GM23338 (cell line): Measurements from ENCODE around the gene SDHAF3. TPM values are rescaled to one million over a fixed set of nuclear protein-coding genes. Genes with fewer than 3 reads are reported as not detected.

Experiments
- ATAC-seq: fragments of 200-7000 bp; cut with Tn5 transposase; 3 replicates; pipeline ENCODE4 v1.9.1; 2020
- DNase-seq: peaks from one replicate; pipeline ENCODE4 v3.0.0-alpha.2; 2015; ENCODE audit warnings: low spot score
- H2AFZ ChIP-seq: fragments of 200-600 bp; sonication (generic); 2 replicates; pipeline ENCODE4 v1.8.0; 2016; ENCODE audit warnings: antibody characterized with exemption, mild to moderate bottlenecking, moderate library complexity
- H3F3A ChIP-seq: fragments of 200-600 bp; sonication (generic); replicated peaks from 2 replicates; pipeline ENCODE4 v1.8.0; 2017; ENCODE audit warnings: antibody characterized with exemption, mixed run types, low read depth
- H3K27ac ChIP-seq: fragments of 200-600 bp; sonication (generic); 2 replicates; pipeline ENCODE4 v1.6.1; 2016; ENCODE audit warnings: low read depth
- H3K27me3 ChIP-seq: fragments of 200-600 bp; sonication (generic); 2 replicates; pipeline ENCODE4 v1.8.0; 2016; ENCODE audit warnings: mild to moderate bottlenecking, mixed run types, moderate library complexity; ENCODE audit not compliant: insufficient read depth
- H3K36me3 ChIP-seq: fragments of 200-600 bp; sonication (generic); 2 replicates; pipeline ENCODE4 v1.8.0; 2016; ENCODE audit warnings: mild to moderate bottlenecking; ENCODE audit not compliant: insufficient read depth
- H3K4me1 ChIP-seq: fragments of 200-600 bp; sonication (generic); 2 replicates; pipeline ENCODE4 v1.8.0; 2016; ENCODE audit warnings: mild to moderate bottlenecking, moderate library complexity; ENCODE audit not compliant: insufficient read depth
- H3K4me2 ChIP-seq: fragments of 200-600 bp; sonication (generic); 2 replicates; pipeline ENCODE4 v1.7.1; 2017; ENCODE audit warnings: mixed run types
- H3K4me3 ChIP-seq: fragments of 200-600 bp; sonication (generic); 2 replicates; pipeline ENCODE4 v1.6.1; 2016; ENCODE audit warnings: mixed run types
- H3K79me2 ChIP-seq: fragments of 200-600 bp; sonication (generic); replicated peaks from 2 replicates; pipeline ENCODE4 v1.8.0; 2017; ENCODE audit warnings: mild to moderate bottlenecking; ENCODE audit not compliant: insufficient read depth
- H3K9me2 ChIP-seq: fragments of 200-600 bp; sonication (generic); 2 replicates; pipeline ENCODE4 v1.8.0; 2017; ENCODE audit not compliant: insufficient read depth
- H4K20me1 ChIP-seq: fragments of 200-600 bp; sonication (generic); replicated peaks from 2 replicates; pipeline ENCODE4 v1.8.0; 2017; ENCODE audit warnings: mild to moderate bottlenecking; ENCODE audit not compliant: insufficient read depth
- H3K27ac Mint-ChIP-seq: 2 replicates; pipeline ENCODE4 v1.8.0; 2020; ENCODE audit warnings: inconsistent platforms, mild to moderate bottlenecking, moderate library complexity, mixed read lengths
- H3K27me3 Mint-ChIP-seq: 3 replicates; pipeline ENCODE4 v1.8.0; 2022; ENCODE audit warnings: low read depth, mild to moderate bottlenecking, moderate library complexity, mixed read lengths, inconsistent platforms; ENCODE audit not compliant: insufficient read depth, poor library complexity
- H3K36me3 Mint-ChIP-seq: 3 replicates; pipeline ENCODE4 v1.8.0; 2021; ENCODE audit warnings: low read depth, mild to moderate bottlenecking, inconsistent platforms, moderate library complexity, mixed read lengths
- H3K4me1 Mint-ChIP-seq: 3 replicates; pipeline ENCODE4 v1.8.0; 2020; ENCODE audit warnings: mild to moderate bottlenecking, inconsistent platforms, mixed read lengths
- H3K4me3 Mint-ChIP-seq: 3 replicates; pipeline ENCODE4 v1.8.0; 2021; ENCODE audit warnings: moderate library complexity, mild to moderate bottlenecking, inconsistent platforms, mixed read lengths
- H3K9me3 Mint-ChIP-seq: 3 replicates; pipeline ENCODE4 v1.8.0; 2020; ENCODE audit warnings: moderate library complexity, mild to moderate bottlenecking, inconsistent platforms, mixed read lengths
- ETS1 ChIP-seq: IDR thresholded peaks from 2 replicates; pipeline ENCODE4 v1.6.1; 2016; ENCODE audit warnings: antibody characterized with exemption
- EZH2 ChIP-seq: fragments of 200-600 bp; sonication (generic); IDR thresholded peaks from one replicate; pipeline ENCODE4 v1.8.0; 2017; ENCODE audit warnings: antibody characterized with exemption, mild to moderate bottlenecking, low read depth; ENCODE audit not compliant: unreplicated experiment
- POLR2AphosphoS5 ChIP-seq: IDR thresholded peaks from 2 replicates; pipeline ENCODE4 v1.6.1; 2016; ENCODE audit warnings: antibody characterized with exemption, low read depth
- ZNF331 ChIP-seq: fragments of 250-450 bp; sonication (Bioruptor Pico); IDR thresholded peaks from 2 replicates; pipeline ENCODE4 v1.5.0; 2020; ENCODE audit warnings: low read depth, mild to moderate bottlenecking, moderate library complexity
- ZNF462 ChIP-seq: fragments of 250-450 bp; sonication (Bioruptor Pico); IDR thresholded peaks from 2 replicates; pipeline ENCODE4 v1.5.0; 2020; ENCODE audit warnings: mild to moderate bottlenecking, moderate library complexity
- polyA plus RNA-seq: library from polyadenylated mRNA; unstranded; fragments of >200 nt; fragmentation: Nextera tagmentation; extraction: Ambion mirVana; gene quantifications from 2 replicates; pipeline ENCODE4 v1.2.1, GENCODE V29; 2016
- total RNA-seq: library from RNA; depleted of rRNA; stranded (reverse); fragments of >200 nt; shearing (Covaris generic); gene quantifications from 2 replicates; pipeline ENCODE4 v1.2.3, GENCODE V29; 2014; rRNA removed
- TF ChIP-seq, protein P1 (sequence below), 2 experiments: fragments of 200-600 bp in 1 of 2; sonication (generic) in 1 of 2; conservative IDR thresholded peaks; 2 replicates each; pipeline versions ENCODE4 v1.5.1 to v1.6.1; 2016 to 2017; ENCODE audit warnings: antibody characterized with exemption in 2 of 2, low read depth in 2 of 2, mild to moderate bottlenecking in 2 of 2, moderate library complexity in 1 of 2

Gene SDHAF3
- total and polyA plus RNA-seq, 2 experiments from 2014 or later: 35.5 to 123 TPM

DNA sequence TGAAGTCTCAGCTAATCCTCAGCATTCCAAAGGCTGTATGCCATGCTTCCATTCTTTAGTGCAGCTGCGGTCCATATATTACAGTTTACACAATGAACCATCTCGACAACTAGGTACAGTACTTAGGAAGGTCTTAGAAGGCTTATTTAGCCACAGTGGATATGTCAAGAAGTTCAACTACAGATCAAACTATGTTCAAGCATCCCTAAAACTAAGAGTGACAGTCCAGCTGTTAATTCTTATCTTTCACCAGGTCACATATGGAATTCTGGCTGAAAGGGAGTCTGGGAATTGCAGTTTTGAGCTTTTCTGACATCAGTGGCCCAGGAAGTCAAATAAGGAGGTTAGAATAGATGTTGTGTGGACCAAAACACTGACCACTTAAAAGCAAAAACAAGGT, 106.8 kb downstream of the SDHAF3 start (continued):
- TF ChIP-seq ZNF462 (CRISPR knock-in tag) (no peak), EZH2 (no peak), POLR2AphosphoS5 (no peak), ZNF331 (CRISPR knock-in tag) (no peak)
- TF ChIP-seq, protein P1, sequence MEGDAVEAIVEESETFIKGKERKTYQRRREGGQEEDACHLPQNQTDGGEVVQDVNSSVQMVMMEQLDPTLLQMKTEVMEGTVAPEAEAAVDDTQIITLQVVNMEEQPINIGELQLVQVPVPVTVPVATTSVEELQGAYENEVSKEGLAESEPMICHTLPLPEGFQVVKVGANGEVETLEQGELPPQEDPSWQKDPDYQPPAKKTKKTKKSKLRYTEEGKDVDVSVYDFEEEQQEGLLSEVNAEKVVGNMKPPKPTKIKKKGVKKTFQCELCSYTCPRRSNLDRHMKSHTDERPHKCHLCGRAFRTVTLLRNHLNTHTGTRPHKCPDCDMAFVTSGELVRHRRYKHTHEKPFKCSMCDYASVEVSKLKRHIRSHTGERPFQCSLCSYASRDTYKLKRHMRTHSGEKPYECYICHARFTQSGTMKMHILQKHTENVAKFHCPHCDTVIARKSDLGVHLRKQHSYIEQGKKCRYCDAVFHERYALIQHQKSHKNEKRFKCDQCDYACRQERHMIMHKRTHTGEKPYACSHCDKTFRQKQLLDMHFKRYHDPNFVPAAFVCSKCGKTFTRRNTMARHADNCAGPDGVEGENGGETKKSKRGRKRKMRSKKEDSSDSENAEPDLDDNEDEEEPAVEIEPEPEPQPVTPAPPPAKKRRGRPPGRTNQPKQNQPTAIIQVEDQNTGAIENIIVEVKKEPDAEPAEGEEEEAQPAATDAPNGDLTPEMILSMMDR (conservative IDR thresholded peaks at IDR 0.05; ENCODE audit: low read depth in 2 of 2): no peak

DNA sequence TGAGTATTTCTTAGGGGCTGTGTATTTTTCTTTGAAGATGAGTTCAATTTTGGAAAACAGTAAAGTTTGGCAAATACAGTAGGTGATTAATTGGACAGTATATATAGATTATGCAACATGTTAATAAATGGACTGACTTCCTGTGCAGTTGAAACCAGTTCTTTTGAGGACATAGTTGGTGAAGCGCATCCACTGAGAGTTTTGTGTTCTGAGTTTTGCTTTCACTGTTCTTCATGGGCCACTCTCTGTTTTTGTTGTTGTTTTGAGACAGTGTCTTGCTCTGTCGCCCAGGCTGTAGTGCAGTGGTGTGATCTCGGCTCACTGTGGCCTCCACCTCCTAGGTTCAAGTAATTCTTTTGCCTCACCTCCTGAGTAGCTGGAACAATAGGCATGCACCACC, 109.0 kb downstream of the SDHAF3 start:
- Mint-ChIP-seq H3K27ac (no peak overlapping the region), H3K4me1 (peaks cover under 1% of the 10 kb centered on the region; the same call in 2 of the 3 replicates), H3K4me3 (no peak overlapping the region), H3K36me3 (no peaks in the 10 kb centered on the region; the same call in 2 of the 3 replicates), H3K27me3 (peaks cover 6% of the 10 kb centered on the region), H3K9me3 (peaks cover 1% of the 10 kb centered on the region; the same call in 2 of the 3 replicates)
- no peak for TF ChIP-seq ETS1
- ATAC-seq (no peak), DNase-seq (no peak)
- no peaks in the 10 kb centered on the region for H3K79me2 ChIP-seq
- H3K27ac ChIP-seq: no peak overlapping the region
- H3K9me2 ChIP-seq: no peaks in the 10 kb centered on the region
- H3K27me3 ChIP-seq: no peaks in the 10 kb centered on the region
- H3K4me1 ChIP-seq: no peaks in the 10 kb centered on the region
- H3K36me3 ChIP-seq: no peaks in the 10 kb centered on the region
- no peaks in the 10 kb centered on the region for H4K20me1 ChIP-seq
- H3F3A ChIP-seq: no peaks in the 10 kb centered on the region
- 0 out of 2 replicates have a peak overlapping the region, but pooled peaks have one; percentile 18 for H2AFZ ChIP-seq
- no peak overlapping the region for H3K4me2 ChIP-seq
- no peak overlapping the region for H3K4me3 ChIP-seq

Other genes starting within 250 kb of the SDHAF3 start
- gene DLX6, start 112.1 kb upstream of the SDHAF3 start, total RNA-seq: not detected in 2 replicates
- gene DLX6, start 112.1 kb upstream of the SDHAF3 start, polyA plus RNA-seq: not detected in 2 replicates
- gene DLX5, start 92.9 kb upstream of the SDHAF3 start, total RNA-seq: not detected in 2 replicates
- not detected in 2 replicates for gene DLX5, start 92.9 kb upstream of the SDHAF3 start, polyA plus RNA-seq